ENCODE data around the gene CDKN2B-AS1. TPM values are rescaled to one million over a fixed set of nuclear protein-coding genes. Genes with fewer than 3 reads are reported as not detected.

Gene CDKN2B-AS1
- total RNA-seq, 2 donors from 2014 or later, result not detected

DNA sequence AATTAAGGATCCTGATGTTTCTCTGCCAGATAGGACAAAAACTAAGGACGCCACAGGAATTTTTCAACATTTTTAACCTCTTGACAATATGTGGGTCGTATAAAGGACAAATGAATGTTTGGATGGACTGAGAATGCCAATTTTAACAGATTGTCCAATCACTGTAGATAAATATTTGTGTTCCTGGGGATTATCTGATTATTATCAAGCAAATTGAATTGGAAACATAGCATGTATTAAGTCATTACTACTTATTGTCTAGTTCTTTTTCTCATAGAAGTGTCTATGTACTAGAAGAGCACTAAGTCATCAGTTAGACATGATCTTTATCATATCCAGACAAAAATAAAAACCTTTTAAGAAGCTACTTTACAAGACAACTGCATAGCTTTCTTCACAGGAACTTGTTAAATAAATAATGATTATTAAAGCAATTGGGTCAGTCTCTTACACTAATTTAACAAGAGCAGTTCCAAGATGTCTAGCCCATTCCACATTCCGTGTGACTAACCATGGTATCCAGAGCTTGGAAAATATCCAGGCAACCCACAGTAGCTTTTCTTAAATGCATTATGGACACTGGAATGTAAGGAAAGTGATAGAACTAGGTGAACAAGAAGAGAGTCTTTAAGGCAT is 142.0 kb downstream of the CDKN2B-AS1 start:
- Histone ChIP-seq H3K4me3 (no peak overlapping the region), H3K4me1 (ENCODE audit: control insufficient read depth in 1 of 2, low read depth in 2 of 2) (no peaks in the 10 kb centered on the region), H3K27me3 (replicated peaks; ENCODE audit: insufficient read depth) (no peaks in the 10 kb centered on the region), H3K9me3 (no peaks in the 10 kb centered on the region), H3K27ac (no peak overlapping the region), H3K36me3 (no peaks in the 10 kb centered on the region)
- DNase-seq (ENCODE audit: low spot score), result no peak
- TF ChIP-seq CTCF (IDR thresholded peaks at IDR 0.05), result no peak
- ATAC-seq (ENCODE audit: insufficient number of reproducible peaks, low FRiP score, low read depth), result no peak

DNA sequence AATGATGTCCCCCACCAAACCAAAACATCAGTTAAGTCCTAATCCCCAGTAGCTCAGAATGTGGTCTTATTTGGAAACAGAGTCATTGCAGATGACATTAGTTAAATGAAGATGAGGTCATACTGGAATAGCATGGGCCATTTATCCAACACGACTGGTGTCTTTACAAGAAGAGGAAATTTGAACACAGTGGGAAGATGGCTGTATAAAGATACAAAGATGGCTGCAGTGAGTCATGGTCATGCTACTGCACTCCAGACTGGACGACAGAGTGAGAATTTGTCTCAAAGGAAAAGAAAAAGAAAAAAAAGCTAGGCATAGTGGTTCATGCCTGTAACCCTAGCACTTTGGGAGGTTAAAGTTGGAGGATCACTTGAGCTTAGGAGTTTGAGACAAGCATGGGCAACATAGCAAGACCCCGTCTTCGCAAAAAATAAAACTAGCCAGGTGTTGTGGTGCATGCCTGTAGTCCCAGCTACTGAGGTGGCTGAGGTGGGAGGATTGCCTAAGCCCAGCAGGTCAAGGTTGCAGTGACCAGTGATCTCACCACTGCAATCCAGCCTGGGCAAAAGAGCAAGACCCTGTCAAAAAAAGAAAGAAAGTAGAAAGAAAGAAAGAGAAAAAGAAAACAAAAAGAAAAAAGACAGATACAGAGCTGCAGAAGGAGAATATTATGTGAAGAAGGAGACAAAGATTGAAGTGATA is 144.5 kb downstream of the CDKN2B-AS1 start:
- H3K27me3 ChIP-seq (replicated peaks; ENCODE audit: insufficient read depth), result no peaks in the 10 kb centered on the region
- no peak for TF ChIP-seq CTCF (IDR thresholded peaks at IDR 0.05)
- H3K36me3 ChIP-seq, result no peaks in the 10 kb centered on the region
- ATAC-seq (ENCODE audit: insufficient number of reproducible peaks, low FRiP score, low read depth) (no peak), DNase-seq (ENCODE audit: low spot score) (no peak)
- H3K27ac ChIP-seq, result no peak overlapping the region
- H3K4me3 ChIP-seq, result no peak overlapping the region
- no peaks in the 10 kb centered on the region for H3K9me3 ChIP-seq
- no peaks in the 10 kb centered on the region for H3K4me1 ChIP-seq (ENCODE audit: control insufficient read depth in 1 of 2, low read depth in 2 of 2)

DNA sequence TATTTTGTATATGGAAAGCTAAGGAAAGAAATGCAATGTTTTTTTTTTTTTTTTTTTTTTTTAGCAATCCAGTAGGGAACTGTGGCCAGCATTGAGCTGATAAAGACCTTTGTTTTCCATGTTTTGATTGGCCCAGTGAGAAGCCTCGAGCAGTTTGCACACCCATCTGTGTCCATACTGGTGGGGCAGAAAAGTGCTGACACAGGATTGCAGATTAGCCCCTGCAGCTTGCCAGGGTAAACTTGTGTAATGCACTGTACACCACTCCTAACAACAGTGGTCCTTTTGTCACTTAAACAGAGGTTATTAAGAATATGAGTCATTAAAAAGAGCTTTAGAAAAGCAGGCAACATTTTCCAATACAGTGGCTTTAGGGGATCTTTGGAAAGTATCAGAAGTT is 147.3 kb downstream of the CDKN2B-AS1 start:
- no peak for TF ChIP-seq CTCF (IDR thresholded peaks at IDR 0.05)
- Histone ChIP-seq H3K4me3 (no peak overlapping the region), H3K27ac (no peak overlapping the region), H3K9me3 (no peaks in the 10 kb centered on the region), H3K36me3 (no peaks in the 10 kb centered on the region), H3K4me1 (ENCODE audit: control insufficient read depth in 1 of 2, low read depth in 2 of 2) (no peaks in the 10 kb centered on the region), H3K27me3 (replicated peaks; ENCODE audit: insufficient read depth) (no peaks in the 10 kb centered on the region)
- ATAC-seq (ENCODE audit: insufficient number of reproducible peaks, low FRiP score, low read depth) (no peak), DNase-seq (ENCODE audit: low spot score) (no peak)

DNA sequence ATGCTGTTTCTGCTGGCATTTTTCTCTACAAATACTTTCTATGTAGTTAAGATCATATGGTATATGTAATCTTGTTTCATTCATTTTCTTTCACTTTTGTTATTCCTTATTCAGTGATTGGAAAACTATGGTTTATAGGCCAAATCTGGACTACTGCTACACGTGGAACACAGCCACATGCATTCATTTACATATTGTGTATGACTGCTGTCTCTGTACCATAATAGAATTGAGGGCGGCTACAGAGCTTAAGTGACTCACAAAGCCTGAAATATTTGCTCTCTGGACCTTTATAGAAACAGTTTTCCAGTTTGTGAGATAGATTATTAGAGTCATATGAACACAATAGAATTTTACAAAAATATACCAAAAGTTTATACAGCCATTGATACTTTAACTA is 148.1 kb downstream of the CDKN2B-AS1 start:
- no peak for TF ChIP-seq CTCF (IDR thresholded peaks at IDR 0.05)
- H3K36me3 ChIP-seq, result no peaks in the 10 kb centered on the region
- DNase-seq (ENCODE audit: low spot score), result no peak
- no peak overlapping the region for H3K27ac ChIP-seq
- no peaks in the 10 kb centered on the region for H3K4me1 ChIP-seq (ENCODE audit: control insufficient read depth in 1 of 2, low read depth in 2 of 2)
- H3K4me3 ChIP-seq, result no peak overlapping the region
- no peaks in the 10 kb centered on the region for H3K27me3 ChIP-seq (replicated peaks; ENCODE audit: insufficient read depth)
- no peaks in the 10 kb centered on the region for H3K9me3 ChIP-seq
- ATAC-seq (ENCODE audit: insufficient number of reproducible peaks, low FRiP score, low read depth), result no peak

- Histone ChIP-seq H3K27me3 (replicated peaks; ENCODE audit: insufficient read depth) (no peaks in the 10 kb centered on the region), H3K4me3 (no peak overlapping the region), H3K4me1 (ENCODE audit: control insufficient read depth in 1 of 2, low read depth in 2 of 2) (no peaks in the 10 kb centered on the region), H3K9me3 (no peaks in the 10 kb centered on the region), H3K27ac (no peak overlapping the region), H3K36me3 (no peaks in the 10 kb centered on the region)
- no peak for TF ChIP-seq CTCF (IDR thresholded peaks at IDR 0.05)
- no peak for DNase-seq (ENCODE audit: low spot score)
- ATAC-seq (ENCODE audit: insufficient number of reproducible peaks, low FRiP score, low read depth), result no peak
Observed at GRCh38 chr9:22143799-22144625, 149.4 kb downstream of the CDKN2B-AS1 start.

All from thoracic aorta (tissue), 2 donors.